B cell (primary cell): ENCODE results near the gene MARS1. TPM values are rescaled to one million over a fixed set of nuclear protein-coding genes. Genes with fewer than 3 reads are reported as not detected.
A peak's percentile ranks its signal among the peaks of the same experiment; 100 is the strongest.

Experiments used
- ATAC-seq: fragments of 200-7000 bp; cut with Tn5 transposase; one replicate; pipeline ENCODE4 v1.10.0; 2021; ENCODE audit warnings: low read depth, mild to moderate bottlenecking, moderate number of reproducible peaks, moderate library complexity
- CTCF ChIA-PET: fragments of 350-600 bp; sonication (Branson Sonifier 250); formaldehyde crosslinking; loops from one replicate; lab custom pipeline; 2021; ENCODE audit warnings: antibody characterized with exemption, inconsistent platforms; lab: Charles Lee
- POLR2A ChIA-PET: fragments of 350-600 bp; sonication (Branson Sonifier 250); formaldehyde crosslinking; loops from one replicate; lab custom pipeline; 2021; ENCODE audit warnings: antibody characterized with exemption; lab: Charles Lee
- DNase-seq: peaks from one replicate; pipeline ENCODE4 v3.0.0; 2013
- H2AFZ ChIP-seq: 2 replicates; pipeline ENCODE4 v1.6.1; 2012; ENCODE audit warnings: mild to moderate bottlenecking, low read depth, low read length; ENCODE audit not compliant: insufficient read depth, poor library complexity, severe bottlenecking
- H3K27ac ChIP-seq, 2 donors: 1 replicate in 1 of 2; 2 replicates in 1 of 2; pipeline ENCODE4 v1.5.1; 2012 to 2013; ENCODE audit warnings: low read length in 2 of 2, mild to moderate bottlenecking in 2 of 2, moderate library complexity in 1 of 2
- H3K27me3 ChIP-seq, 4 experiments: fragments of 200-600 bp in 1 of 4; sonication (generic) in 1 of 4; replicated peaks in 1 of 4; 1 replicate in 2 of 4; 2 replicates in 2 of 4; pipeline versions ENCODE4 v1.6.1 to v1.7.0; 2013 to 2016; ENCODE audit warnings: low read length in 3 of 4, mild to moderate bottlenecking in 2 of 4, mixed read lengths in 1 of 4, moderate library complexity in 1 of 4; ENCODE audit not compliant: insufficient read depth in 4 of 4, control insufficient read depth in 3 of 4; ENCODE audit errors: control extremely low read depth in 1 of 4
- H3K36me3 ChIP-seq, 2 experiments: replicated peaks in 1 of 2; 1 replicate in 1 of 2; 2 replicates in 1 of 2; pipeline versions ENCODE4 v1.6.1 to v1.7.1; 2013; ENCODE audit warnings: low read length in 1 of 2; ENCODE audit not compliant: insufficient read depth in 2 of 2, control insufficient read depth in 1 of 2; ENCODE audit errors: control extremely low read depth in 1 of 2, extremely low read depth in 1 of 2
- H3K4me1 ChIP-seq, 2 donors: fragments of 200-600 bp in 1 of 2; sonication (generic) in 1 of 2; 1 replicate in 1 of 2; 2 replicates in 1 of 2; pipeline versions ENCODE4 v1.5.1 to v1.6.1; 2013 to 2017; ENCODE audit warnings: low read length in 2 of 2; ENCODE audit not compliant: control insufficient read depth in 2 of 2, insufficient read depth in 2 of 2
- H3K4me2 ChIP-seq: replicated peaks from 2 replicates; pipeline ENCODE3; 2012; ENCODE audit warnings: mild to moderate bottlenecking, low read depth, low read length; ENCODE audit not compliant: poor library complexity, severe bottlenecking
- H3K4me3 ChIP-seq, 5 experiments: fragments of 200-600 bp in 1 of 5; sonication (generic) in 1 of 5; 1 replicate in 3 of 5; 2 replicates in 2 of 5; pipeline versions ENCODE4 v1.5.1 to v1.7.0; 2011 to 2016; ENCODE audit warnings: low read length in 4 of 5, mild to moderate bottlenecking in 4 of 5, low read depth in 2 of 5, control low read depth in 1 of 5, moderate library complexity in 1 of 5; ENCODE audit not compliant: insufficient read depth in 1 of 5; ENCODE audit errors: control extremely low read depth in 1 of 5, extremely low read depth in 1 of 5
- H3K79me2 ChIP-seq: fragments of 200-600 bp; sonication (generic); one replicate; pipeline ENCODE4 v1.6.0; 2016; ENCODE audit warnings: low read length; ENCODE audit not compliant: control insufficient read depth, insufficient read depth
- H3K9ac ChIP-seq: fragments of 200-600 bp; sonication (generic); 2 replicates; pipeline ENCODE4 v1.6.1; 2017; ENCODE audit warnings: mild to moderate bottlenecking, low read length, moderate library complexity
- H3K9me3 ChIP-seq, 3 donors: one replicate each; pipeline versions ENCODE4 v1.6.1 to v1.7.1; 2013; ENCODE audit warnings: low read length in 2 of 3; ENCODE audit not compliant: control insufficient read depth in 2 of 3, insufficient read depth in 1 of 3; ENCODE audit errors: control extremely low read depth in 1 of 3
- H4K20me1 ChIP-seq: 2 replicates; pipeline ENCODE4 v1.6.0; 2012; ENCODE audit warnings: mild to moderate bottlenecking, low read length; ENCODE audit not compliant: insufficient read depth, control insufficient read depth, poor library complexity, severe bottlenecking
- H3K27ac Mint-ChIP-seq: one replicate; pipeline ENCODE4 v1.8.0; 2021; ENCODE audit warnings: mixed read lengths
- H3K27me3 Mint-ChIP-seq: one replicate; pipeline ENCODE4 v1.8.0; 2021; ENCODE audit warnings: mixed read lengths
- H3K4me1 Mint-ChIP-seq: one replicate; pipeline ENCODE4 v1.8.0; 2021; ENCODE audit warnings: mixed read lengths
- H3K4me3 Mint-ChIP-seq: one replicate; pipeline ENCODE4 v1.8.0; 2021; ENCODE audit warnings: mixed read lengths
- H3K9me3 Mint-ChIP-seq: one replicate; pipeline ENCODE4 v1.8.0; 2022; ENCODE audit warnings: mixed read lengths; ENCODE audit not compliant: insufficient read depth
- EZH2 ChIP-seq: IDR thresholded peaks from 2 replicates; pipeline ENCODE4 v1.6.1; 2012; ENCODE audit warnings: borderline replicate concordance, low read depth, mild to moderate bottlenecking, moderate library complexity, low read length; ENCODE audit not compliant: insufficient read depth, poor library complexity, severe bottlenecking
- WGBS: methylation state at CpG from one replicate; pipeline ENCODE4 v1.1.5; 2013; ENCODE audit warnings: missing lambda C conversion rate; ENCODE audit not compliant: insufficient coverage; 5-methylcytosine and 5-hydroxymethylcytosine counted together
- intact Hi-C: fragments of 100-400 bp; cut with micrococcal nuclease; formaldehyde crosslinking; loops from one replicate; pipeline ENCODE4 v1.10.0; 2022
- polyA plus RNA-seq: library from polyadenylated mRNA; depleted of rRNA; stranded (reverse); fragments of >200 nt; gene quantifications from 2 replicates; pipeline ENCODE4 v1.2.3, GENCODE V29; 2012
- total RNA-seq, 2 donors: library from RNA; stranded (reverse); fragments of 120-200 nt in 1 of 2; gene quantifications; 1 replicate in 1 of 2; 2 replicates in 1 of 2; pipeline versions ENCODE4 v1.2.3 to v1.2.4, GENCODE V29; 2013 to 2022
- TF ChIP-seq, protein P1 (sequence below): fragments of 200-600 bp; IDR thresholded peaks from one replicate; pipeline ENCODE4 v1.8.0; 2022; ENCODE audit warnings: antibody characterized with exemption, mild to moderate bottlenecking

The MARS1 gene
- total and polyA plus RNA-seq, 2 donors (not counting 1 experiment from before 2014, with no cell fraction given): 158 to 193 TPM

DNA sequence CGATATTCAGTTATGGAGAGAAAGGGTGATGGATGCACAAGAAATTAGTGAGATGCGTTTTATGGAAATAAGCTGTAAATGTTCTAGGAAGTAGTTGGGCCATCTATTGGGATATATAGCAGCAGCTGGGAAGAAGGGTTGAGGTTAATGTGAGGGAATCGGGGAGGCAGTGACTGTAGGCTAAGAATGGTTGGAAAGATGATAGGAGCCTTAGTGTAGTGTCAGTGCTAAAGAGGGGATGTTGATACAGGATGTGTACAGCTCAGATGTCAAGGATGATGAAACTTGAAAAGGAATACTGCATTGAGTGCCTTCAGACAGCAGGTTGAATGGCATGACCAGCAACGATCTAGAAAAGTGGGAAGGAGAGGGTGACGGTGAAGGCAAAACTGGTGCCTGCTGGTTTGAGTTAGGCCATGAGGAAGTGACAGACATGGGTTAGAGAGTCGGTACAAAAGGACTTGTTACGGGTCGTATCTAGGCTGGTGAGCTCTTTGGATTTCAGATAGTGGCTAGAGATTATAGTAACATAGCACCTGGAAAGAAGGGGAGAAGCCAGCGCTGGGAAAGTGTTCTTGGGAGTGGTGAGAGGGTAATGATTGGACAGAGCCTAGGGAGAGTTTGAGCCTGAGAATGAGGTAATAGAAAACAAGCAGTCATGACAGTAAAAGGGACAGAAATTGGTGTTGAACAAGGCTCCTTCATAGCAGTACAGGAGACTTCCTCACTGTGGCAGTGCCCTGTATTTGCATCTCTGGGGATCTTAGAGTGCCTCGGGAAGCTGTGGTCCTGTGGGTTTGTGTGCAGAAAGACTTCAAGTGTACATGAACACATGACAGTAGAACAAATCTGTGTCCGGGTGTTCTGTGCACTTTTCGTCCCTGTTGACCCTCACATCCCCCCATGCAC is 9.6 kb downstream of the MARS1 start:
- DNase-seq (no peak), ATAC-seq (no peak)
- Histone ChIP-seq H3K4me2 (no peak overlapping the region), H3K9ac (no peak overlapping the region), H3K27me3 (no peaks in the 10 kb centered on the region), H2AFZ (no peak overlapping the region), H4K20me1 (no peaks in the 10 kb centered on the region), H3K36me3 (peaks cover 2 to 57% of the 10 kb centered on the region in 2 experiments), H3K9me3 (no peaks in the 10 kb centered on the region), H3K27ac (no peak overlapping the region), H3K79me2 (peaks cover 28% of the 10 kb centered on the region), H3K4me1 (no peaks in the 10 kb centered on the region), H3K4me3 (no peak overlapping the region)
- intact Hi-C loops: no loop called here
- Mint-ChIP-seq H3K4me1 (peaks cover 7% of the 10 kb centered on the region), H3K9me3 (no peaks in the 10 kb centered on the region), H3K4me3 (no peak overlapping the region), H3K27me3 (no peaks in the 10 kb centered on the region), H3K27ac (peak overlapping the region; percentile 10)
- TF ChIP-seq, protein P1, sequence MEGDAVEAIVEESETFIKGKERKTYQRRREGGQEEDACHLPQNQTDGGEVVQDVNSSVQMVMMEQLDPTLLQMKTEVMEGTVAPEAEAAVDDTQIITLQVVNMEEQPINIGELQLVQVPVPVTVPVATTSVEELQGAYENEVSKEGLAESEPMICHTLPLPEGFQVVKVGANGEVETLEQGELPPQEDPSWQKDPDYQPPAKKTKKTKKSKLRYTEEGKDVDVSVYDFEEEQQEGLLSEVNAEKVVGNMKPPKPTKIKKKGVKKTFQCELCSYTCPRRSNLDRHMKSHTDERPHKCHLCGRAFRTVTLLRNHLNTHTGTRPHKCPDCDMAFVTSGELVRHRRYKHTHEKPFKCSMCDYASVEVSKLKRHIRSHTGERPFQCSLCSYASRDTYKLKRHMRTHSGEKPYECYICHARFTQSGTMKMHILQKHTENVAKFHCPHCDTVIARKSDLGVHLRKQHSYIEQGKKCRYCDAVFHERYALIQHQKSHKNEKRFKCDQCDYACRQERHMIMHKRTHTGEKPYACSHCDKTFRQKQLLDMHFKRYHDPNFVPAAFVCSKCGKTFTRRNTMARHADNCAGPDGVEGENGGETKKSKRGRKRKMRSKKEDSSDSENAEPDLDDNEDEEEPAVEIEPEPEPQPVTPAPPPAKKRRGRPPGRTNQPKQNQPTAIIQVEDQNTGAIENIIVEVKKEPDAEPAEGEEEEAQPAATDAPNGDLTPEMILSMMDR: no peak
- no peak for TF ChIP-seq EZH2
- CTCF ChIA-PET: no interaction called here
- 92% methylated on average over 11 of the region's 12 CpGs for WGBS
- POLR2A ChIA-PET: interaction anchor here (0.7 kb wide), 2 partner anchors 18 to 269 kb away, joined by 4 read pairs; no protein-coding TSS in a partner anchor

DNA sequence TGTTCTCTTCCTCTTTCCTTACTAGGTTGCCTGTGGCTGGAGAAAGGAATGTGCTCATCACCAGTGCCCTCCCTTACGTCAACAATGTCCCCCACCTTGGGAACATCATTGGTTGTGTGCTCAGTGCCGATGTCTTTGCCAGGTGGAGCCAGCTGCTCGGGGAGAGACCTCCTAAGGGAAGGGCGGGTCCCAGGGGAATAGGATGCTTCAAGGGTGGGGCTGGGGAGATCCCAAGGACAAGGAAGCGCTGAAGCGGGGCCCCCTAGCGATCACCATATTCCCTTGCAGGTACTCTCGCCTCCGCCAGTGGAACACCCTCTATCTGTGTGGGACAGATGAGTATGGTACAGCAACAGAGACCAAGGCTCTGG is 10.2 kb downstream of the MARS1 start:
- Histone ChIP-seq H3K9me3 (no peaks in the 10 kb centered on the region), H3K79me2 (peaks cover 28% of the 10 kb centered on the region), H3K4me2 (no peak overlapping the region), H3K4me3 (no peak overlapping the region), H3K36me3 (peaks cover 3 to 58% of the 10 kb centered on the region in 2 experiments), H3K27ac (no peak overlapping the region), H4K20me1 (no peaks in the 10 kb centered on the region), H3K4me1 (no peaks in the 10 kb centered on the region), H3K27me3 (no peaks in the 10 kb centered on the region), H3K9ac (no peak overlapping the region), H2AFZ (no peak overlapping the region)
- Mint-ChIP-seq H3K4me1 (peaks cover 4% of the 10 kb centered on the region), H3K9me3 (no peaks in the 10 kb centered on the region), H3K27me3 (no peaks in the 10 kb centered on the region), H3K4me3 (no peak overlapping the region), H3K27ac (no peak overlapping the region)
- 98% methylated on average over 6 of the region's 9 CpGs for WGBS
- intact Hi-C loops: no loop called here
- TF ChIP-seq, protein P1: no peak
- TF ChIP-seq EZH2: no peak
- DNase-seq (no peak), ATAC-seq (no peak)
- CTCF ChIA-PET: no interaction called here
- POLR2A ChIA-PET: no interaction called here
